ENCODE data around the gene C1orf216. TPM values are rescaled to one million over a fixed set of nuclear protein-coding genes. Genes with fewer than 3 reads are reported as not detected.

Gene C1orf216, protein sequence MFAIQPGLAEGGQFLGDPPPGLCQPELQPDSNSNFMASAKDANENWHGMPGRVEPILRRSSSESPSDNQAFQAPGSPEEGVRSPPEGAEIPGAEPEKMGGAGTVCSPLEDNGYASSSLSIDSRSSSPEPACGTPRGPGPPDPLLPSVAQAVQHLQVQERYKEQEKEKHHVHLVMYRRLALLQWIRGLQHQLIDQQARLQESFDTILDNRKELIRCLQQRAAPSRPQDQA
- 12.4 and 15.7 TPM in 2 replicates for total RNA-seq

DNA sequence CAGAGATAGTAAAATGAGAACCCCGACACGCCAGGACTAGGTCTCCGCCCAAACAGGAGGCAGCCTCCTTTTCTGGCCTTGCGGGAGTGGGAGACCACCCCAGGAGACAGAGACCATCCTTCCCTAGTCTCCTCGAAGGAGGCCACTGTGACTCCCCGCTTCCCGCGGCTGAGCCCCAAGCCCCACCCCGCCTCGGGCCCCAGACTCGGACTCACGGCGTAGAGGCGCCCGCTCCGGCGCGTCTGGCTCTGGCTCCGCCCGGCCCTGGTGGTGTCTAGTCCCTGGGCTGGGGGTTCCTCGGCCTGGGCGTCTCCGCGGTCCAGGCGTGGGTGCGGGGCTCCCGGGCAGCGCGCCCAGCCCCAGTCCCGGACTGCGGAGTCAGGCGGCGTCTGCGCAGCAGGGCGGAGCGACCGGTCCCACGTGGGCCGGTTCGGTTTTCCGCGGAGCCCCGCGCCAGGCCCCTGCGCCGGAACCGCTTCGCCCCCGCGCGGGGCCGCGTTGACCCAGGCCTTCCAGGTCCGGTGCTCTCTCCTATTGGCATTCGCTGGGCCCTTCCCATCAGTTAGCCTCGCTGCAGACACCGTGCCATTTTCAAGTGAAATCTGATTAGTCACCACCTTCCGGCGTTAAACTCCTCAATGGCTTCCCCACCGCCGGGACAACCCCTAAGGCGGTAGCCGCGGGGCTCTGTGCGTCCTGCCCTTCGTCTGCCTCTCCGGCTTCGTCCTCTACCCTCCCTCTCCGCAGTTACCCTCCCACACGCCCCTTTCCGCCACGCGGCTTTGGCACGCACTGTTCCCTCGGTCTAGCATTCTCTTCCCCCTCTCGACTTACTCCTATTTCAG, at the start of gene C1orf216:
Gene C1orf216 (minus strand): TSS at position 393 of the 845 bp plus-strand sequence. CDS start 2,563 bp downstream, outside the sequence.

Other genes starting within 250 kb of the C1orf216 start
- 35.4 and 37.8 TPM in 2 replicates for gene KIAA0319L, start 161.5 kb downstream of the C1orf216 start, total RNA-seq
- gene NCDN, start 161.1 kb downstream of the C1orf216 start, total RNA-seq, result 13.5 and 18.8 TPM in 2 replicates
- gene TFAP2E, start 145.6 kb downstream of the C1orf216 start, total RNA-seq, result under 0.01 and 0.18 TPM in 2 replicates
- gene PSMB2, start 77.4 kb downstream of the C1orf216 start, total RNA-seq, result 14.2 and 14.9 TPM in 2 replicates
- gene CLSPN, start 51.1 kb upstream of the C1orf216 start, total RNA-seq, result 1.8 and 2.0 TPM in 2 replicates
- gene AGO4, start 89.1 kb upstream of the C1orf216 start, total RNA-seq, result 12.7 and 14.1 TPM in 2 replicates
- gene AGO1, start 164.3 kb upstream of the C1orf216 start, total RNA-seq, result 6.3 and 9.0 TPM in 2 replicates
- gene AGO3, start 212.2 kb upstream of the C1orf216 start, total RNA-seq, result 10.1 and 13.7 TPM in 2 replicates

Measured in smooth muscle cell of bladder (primary cell).